HG02763 (cell line): ENCODE measurements around the gene REXO1.
"Not testable (repeated sequence)": the region's sequence is repeated elsewhere in the genome, so short reads cannot be mapped to it uniquely, and the experiment has no call there.

ENCODE experiments used
- ATAC-seq: cut with Tn5 transposase; IDR thresholded peaks from one replicate; pipeline ENCODE4 v1.9.1; 2021; ENCODE audit warnings: mild to moderate bottlenecking, moderate library complexity; ENCODE audit not compliant: unreplicated experiment

Gene REXO1

DNA sequence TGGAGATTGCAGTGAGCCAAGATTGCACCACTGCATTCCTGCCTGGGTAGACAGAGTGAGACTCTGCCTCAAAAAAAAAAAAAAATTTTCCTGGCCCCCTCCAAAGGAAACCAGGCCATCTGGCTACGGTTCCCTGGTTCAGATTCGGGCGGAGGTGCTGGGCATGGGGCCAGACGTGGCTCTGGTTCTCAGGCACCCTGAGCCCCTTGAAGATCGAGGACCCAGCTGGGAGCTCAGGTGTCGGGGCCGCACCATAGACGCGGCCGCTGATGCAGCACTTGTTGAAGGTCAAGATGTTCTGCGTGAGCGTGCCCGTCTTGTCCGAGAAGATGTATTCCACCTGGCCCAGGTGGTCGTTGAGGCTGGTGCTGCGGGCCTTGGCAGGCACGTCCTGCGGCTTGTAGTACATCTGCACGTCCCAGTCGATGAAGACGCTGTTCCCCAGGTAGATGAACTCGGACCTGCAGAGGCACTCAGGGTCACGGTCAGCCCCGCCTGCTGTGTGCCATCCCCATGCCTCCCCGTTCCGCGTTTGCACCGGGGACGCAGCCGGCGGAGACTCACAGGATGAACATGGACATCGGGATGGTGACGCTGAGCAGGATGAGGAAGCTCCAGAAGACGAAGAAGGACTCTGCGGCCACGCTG is 48.5 kb downstream of the REXO1 start:
- no peak for ATAC-seq

DNA sequence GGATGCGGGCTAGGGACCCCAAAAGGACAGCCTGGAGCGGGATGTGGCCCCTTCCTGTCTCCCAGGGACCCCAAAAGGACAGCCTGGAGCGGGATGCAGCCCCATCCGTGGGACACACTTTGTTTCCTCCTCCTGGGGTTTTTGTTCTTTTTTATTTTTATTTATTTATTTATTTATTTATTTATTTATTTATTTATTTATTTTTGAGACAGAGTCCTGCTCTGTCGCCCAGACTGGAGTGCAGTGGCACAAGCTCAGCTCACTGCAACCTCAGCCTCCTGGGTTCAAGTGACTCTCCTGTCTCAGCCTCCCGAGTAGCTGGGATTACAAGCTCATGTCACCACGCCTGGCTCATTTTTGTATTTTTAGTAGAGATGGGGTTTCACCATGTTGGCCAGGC is 51.0 kb downstream of the REXO1 start:
- not testable (repeated sequence) for ATAC-seq

DNA sequence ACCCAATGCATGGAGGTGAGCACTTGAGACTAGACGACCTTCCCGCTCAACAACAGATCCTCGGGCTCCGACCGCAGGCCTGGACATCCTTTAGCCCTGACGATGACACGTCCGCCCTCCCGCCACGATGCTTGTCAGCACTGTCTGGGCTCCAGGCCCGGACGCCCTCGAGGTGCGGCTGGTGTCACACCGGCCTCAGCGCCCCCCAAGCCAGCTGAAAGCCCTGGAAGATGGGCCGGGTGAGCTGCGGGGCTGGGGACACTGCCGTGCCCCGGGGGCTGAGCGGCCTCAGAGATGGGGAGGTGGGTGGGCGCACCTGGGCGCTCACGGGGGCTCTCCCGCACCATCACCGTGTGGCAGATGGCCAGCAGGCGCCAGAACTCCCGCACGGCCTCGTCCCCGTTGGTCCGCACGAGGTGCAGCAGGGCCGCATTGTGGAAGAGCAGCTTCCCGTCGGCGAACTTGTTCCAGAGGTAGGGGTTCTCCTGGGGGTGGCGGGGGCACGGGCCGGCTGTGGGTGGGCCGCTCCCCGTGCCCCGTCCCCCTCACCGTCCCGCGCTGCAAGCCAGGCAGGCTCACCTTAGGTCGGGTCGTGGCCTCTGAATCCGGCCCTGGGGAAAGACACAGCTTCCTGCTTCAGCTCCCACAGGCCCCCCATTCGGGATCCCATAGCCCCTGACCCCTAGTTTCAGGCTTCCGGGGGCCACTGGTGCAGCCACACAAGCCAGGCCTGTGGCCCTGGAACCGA is 51.7 kb downstream of the REXO1 start:
- no peak for ATAC-seq

DNA sequence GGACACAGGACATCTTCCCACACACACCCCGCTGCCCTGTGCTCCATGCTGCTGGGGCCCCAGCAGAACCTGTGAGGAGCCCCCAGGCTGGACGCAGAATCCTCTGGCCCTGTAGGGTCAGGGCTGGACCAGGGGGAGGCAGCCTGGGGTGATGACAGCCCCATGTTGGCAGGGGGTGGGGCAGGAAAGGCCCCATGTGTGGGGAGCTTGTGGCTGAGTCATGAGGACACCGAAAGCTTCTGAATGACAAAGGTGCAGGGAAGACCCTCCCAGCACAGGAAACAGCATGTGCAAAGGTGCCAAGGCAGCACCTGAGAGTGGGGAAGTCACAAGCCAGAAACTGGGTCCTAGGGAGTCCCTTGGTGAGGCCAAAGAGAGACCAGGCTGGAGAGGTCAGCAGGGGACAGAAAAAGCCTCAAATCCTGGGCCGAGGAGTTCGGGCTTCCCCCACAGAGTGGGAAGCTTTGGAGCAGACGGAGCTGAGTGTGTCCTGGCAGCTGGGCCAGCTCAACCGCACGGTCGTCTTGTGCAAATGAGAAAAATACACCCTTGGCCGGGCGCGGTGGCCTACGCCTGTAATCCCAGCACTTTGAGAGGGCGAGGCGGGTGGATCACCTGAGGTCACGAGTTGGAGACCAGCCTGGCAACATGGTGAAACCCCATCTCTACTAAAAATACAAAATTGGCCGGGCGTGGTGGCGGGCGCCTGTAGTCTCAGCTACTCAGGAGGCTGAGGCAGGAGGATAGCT is 53.7 kb downstream of the REXO1 start:
- no peak for ATAC-seq

DNA sequence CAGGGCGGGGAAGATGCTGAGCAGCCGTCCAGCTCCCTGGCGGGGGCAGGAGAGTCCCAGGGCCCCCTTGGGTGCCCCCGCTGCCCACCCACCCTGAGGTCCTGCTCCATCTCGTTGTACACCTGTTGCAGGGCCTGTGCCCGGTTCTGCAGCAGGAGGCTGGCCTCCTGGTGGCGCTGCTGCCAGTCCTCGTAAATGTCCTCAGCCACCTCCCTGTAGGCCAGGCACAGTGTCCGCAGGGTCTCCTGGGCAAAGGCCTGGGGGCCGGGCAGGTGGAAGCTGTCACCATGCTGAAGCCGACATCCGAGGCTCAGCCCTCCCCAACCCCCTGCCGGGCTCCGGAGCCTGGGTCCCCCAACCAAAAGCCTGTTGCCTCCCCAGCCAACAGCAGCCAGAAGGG is 56.4 kb downstream of the REXO1 start:
- ATAC-seq, result no peak

DNA sequence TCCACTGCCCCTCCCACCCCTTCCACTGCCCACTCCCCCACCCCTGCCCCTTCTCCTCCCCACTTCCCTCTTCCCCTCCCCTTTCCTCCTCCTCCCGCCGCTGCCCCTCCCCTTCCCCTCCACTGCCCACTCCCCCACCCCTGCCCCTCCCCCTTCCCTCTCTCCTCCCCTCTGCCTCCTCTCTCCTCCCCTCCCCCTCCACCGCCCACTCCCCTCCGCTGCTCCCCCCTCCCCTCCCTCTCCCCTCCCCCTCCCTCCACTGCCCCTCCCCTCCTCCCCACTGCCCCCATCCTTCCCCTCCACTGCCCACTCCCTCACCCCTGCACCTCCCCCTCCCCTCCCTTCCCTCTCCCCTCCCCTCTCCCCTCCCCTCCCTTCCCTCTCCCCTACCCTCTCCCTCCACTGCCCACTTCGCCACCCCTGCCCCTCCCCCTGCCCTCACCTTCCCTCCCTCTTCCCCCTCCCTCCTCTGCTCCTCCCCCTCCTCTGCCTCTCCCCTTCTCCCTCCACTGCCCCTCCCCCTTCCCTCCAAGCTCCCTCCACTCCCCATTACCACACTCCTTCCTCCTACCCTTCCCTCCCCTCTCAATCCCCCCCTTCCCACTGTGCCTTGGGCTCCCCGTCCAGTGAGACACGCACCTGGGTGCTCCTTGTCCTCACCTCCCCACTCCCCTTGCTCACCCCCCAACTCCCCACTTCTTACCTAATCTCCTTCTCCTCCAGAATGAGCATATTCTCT is 58.1 kb downstream of the REXO1 start:
- ATAC-seq, result no peak

DNA sequence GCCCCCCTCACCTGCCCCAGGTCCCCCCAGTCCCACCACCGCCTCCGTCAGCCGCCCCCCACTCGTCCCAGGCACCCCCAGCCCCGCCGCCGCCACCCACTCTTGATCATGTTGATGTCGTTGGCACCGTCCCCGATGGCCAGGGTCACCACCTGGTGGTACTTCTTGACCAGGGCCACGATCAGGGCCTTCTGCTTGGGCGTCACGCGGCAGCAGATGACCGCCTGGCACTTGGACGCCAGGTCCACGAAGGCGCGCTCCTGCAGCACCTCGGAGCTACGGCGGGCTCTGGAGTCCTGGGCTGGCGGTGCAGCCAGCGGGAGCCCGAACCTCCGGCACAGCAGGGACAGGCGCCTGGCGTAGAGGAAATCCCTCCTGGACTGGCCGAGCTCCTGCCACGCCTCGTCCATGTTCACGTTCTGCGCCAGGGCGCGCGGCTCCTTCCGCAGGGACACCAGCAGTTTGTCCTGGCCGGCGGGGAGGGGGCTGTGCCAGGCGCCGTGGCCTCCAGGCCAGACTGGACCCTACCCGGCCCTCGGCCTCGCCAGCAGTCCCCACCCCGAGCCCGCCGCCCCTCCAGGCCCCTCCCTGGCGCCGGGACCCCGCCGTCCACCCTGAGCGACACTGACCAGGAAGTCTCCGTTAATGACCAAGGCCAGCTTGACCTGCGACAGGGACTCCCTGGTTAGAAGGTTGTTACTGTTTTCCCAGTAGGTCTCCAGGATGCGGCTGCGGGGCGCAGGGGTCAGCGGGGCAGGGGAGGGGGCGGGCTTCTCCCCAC is 58.8 kb downstream of the REXO1 start:
- no peak for ATAC-seq

DNA sequence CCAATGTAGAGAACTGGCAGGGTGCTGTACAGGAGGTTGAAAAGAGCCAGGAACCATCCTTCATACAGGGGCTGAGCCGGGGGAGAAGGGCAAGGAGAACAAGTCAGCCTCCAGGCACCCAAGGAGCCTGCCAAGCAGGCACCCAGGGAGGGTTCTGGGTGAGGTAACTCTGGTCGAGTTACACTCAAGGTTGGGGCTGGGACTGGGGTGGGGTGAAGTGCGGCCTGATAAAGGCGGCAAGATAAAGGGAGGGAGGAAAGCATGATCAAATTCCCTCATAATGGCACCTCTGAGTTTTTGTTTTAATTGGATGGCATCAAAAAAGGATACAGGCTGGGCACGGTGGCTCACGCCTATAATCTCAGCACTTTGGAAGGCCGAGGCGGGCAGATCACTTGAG is 61.2 kb downstream of the REXO1 start:
- no peak for ATAC-seq

DNA sequence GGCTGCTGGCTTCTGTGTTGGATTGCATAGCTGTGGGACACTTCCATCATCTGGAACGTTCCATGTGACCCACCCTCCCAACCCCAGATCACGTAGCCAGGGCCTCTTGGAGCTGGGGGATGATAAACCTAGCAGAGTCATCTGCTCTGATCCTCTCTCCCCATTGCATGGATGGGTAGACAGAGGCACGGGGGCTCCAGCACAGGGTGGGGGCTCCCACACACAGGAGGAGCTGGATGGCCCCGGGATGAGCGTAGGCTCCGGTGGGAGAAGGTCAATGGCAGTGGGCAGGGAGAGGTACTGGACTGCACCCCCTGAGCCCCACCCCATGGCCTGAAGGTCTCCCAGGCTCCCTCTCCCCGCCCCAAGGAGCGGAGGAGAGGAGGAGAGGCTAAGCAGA is 61.6 kb downstream of the REXO1 start:
- ATAC-seq, result no peak

DNA sequence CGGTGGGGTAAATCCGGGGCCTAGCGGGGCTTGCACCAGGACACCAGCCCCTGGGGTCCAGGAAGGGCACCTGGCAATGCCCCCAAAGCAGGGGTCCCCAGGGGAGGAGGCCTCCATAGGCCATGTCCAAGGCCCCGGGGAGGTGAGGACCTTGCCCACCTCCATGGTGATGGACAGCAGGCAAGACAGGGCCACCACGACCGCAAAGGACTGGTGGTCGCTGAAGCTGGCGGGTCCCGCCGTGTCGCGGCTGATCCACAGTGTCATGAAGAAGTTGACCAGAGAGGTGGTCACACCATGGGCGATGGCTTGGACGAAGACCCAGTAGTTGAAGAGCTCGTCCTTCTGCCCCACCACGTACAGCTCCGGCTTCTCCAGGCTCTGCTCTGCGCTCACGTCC is 63.0 kb downstream of the REXO1 start:
- ATAC-seq, result no peak

DNA sequence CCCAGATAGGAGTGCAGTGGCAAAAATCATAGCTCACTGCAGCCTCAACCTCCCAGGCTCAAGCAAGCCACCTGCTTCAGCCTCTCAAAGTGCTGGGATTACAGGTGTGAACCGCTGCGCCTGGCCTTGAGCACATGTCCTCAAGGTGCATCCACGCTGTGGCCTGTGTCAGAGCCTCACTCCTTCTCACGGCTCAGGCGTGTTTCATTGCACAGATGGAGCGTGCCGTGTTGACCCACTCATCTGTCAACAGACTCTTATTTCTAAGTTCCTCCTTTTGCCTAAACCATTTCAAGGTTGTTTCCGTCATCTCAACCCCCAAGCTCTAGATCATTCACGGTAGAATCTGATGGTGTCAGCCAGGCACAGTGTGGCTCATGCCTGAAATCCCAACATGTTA is 64.4 kb downstream of the REXO1 start:
- no peak for ATAC-seq

DNA sequence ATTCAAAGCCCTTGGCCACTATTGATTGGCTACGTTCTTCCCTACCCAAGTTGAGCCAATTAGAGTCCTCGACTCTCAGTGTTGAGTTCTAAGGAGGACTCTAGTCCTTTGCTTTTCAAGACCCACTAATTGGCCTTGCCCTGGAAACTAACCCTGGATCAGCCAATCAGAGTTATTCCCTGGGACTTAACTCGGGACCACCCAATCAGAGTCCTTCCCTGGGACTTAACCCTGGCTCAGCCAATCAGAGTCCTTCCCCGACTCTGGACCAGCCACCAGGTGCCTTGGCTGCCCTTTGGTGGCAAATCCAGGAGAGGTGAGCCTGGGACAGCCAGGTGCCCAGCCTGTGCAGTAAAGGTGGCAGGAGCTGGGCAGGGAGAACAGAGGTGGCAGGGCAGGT is 64.9 kb downstream of the REXO1 start:
- no peak for ATAC-seq

DNA sequence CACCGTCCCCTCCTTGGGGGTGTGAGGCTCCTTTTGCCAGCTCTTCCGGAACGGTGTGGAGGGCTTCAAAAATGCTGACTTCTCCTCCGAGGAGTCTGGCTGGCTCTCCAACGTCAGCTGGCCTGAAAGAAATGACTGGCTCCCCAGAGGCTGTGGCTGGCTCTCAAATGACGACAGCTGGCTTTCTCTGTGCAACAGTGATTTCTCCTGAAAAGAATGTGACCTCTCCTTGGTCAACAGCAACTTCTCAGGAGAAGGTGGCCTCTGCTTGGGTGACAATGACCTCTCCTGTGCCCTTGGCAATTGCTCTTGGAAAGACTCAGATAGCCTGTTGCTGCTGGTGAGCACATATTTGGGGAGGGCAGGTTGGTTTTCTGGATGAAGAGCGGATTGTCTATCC is 65.8 kb downstream of the REXO1 start:
- no peak for ATAC-seq

DNA sequence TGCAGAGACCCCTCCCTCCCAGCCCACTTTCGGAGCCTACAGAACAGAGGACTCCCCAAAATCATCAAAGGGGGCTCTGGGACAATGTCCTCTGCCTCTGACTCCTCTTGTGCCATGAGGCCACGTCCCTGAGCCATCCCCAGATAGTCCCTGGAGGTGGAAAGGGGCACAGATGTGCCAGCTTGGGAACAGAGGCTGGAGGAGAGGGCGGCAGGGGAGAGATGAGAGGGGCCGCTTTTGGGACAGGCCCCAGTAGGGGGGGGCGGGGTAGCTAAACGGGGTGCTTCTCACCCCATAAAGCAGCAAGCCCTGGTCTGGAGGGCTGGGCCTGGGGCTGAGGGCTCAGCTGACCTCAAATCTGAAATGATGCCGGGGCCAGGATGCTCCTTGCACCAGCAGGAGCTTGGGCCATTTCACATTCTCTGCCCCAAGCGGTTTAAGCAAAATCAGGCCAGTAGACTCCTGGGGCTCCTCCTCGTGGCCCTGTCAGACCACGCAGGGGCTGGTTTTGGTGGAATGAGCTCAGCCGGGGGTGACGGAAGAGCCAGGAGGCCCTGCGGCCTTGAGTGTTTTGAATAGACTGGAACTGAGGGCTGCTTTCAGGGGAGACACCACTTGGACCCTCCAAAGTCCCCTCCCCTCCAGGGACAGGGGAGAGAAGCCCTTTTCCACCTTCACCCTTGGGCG is 67.9 kb downstream of the REXO1 start:
- ATAC-seq, result no peak

DNA sequence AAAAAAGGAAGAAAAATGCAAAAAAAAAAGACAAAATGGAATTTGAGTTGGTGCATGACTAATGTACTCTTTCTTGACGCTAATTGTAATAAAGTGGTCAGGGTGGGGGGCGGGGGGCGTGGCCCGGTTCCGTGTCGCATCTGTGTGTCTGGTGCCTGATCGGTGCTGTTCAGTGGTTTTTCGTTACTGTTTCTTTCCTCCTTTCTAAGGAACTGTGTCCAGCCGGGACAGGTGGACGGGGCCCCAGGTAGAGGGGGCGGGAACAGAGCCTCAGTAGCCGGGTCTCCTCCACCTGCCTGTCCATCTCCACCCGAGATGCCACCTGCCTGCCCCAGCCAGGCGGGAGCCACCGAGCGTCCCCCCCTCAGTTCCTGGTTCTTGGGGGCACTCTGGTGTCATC is 68.7 kb downstream of the REXO1 start:
- no peak for ATAC-seq

DNA sequence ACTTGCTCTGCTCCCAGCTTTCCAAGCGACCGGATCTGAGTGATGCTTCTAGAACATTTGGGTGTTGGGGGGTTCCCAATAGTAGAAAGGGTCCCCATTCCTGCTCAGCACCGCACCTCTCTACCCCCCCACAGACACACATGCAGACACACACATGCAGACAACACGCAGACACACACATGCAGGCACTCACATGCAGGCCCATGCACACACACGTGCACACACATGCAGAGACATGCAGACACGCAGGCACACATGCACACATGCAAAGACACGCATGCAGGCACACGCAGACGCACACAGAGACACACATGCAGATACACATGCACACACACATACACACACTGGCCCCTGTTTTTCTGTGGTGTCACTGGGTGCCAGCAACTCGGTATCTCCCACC is 71.1 kb downstream of the REXO1 start:
- no peak for ATAC-seq

DNA sequence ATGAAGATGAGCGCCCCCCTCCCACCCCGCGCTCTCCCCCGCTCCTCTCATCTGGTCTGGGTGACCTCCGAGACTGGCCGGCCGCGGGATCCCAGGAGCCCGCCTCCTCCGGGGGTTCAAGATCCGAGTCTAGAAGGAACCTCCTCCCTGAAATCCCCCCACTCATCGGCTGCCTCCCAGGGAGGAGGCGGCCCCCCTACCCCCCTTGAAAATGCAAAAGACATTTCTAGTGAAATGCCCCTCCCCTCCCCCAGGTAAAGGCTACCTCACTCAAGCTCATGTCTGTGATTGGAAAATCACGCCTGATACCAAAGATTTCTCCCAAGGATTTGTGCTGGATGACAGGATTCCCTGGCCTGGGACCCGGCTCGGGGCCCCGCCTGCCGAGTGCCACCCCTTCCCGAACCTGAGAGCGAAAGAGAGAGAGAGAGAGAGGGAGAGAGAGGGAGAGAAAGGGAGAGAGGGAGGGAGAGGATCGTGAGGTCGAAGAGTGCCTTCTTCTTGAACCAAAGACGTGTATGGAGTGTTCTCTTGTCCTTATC is 71.6 kb downstream of the REXO1 start:
- ATAC-seq, result no peak

DNA sequence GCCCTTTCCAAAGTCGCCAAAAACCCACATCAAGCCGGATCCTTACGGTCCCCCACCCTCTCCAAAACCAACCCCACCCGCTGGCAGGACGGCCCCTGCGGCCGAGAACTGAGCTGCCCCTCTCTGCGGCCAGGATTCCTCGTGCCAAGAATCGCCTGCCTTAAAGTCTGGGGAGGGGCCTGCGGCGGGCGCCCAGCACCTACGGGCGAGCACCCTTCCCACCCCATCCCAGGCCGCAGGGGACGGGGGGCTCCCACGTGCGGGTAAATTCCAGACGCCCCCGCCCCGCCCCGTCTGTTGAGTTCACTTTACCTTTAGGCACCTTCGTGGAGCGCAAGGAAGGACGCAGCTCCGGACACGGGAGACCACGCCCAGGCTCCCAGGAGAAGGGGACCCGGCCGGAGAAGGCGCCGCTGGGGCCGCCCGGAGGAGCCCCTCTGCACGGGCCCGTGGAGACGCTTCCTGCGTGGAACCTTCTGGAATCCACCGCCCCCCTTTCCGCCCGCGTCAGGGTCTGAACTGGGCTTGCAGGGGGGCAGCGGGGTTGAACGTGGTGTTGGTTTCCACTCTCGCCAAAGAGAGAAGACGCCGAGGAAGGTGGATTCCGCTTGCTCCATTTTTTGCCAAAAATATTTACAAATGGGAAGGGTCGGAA is 72.2 kb downstream of the REXO1 start:
- no peak for ATAC-seq
